Neural cell (in vitro differentiated cells): ENCODE data around the gene ANKRD33.

ENCODE experiments used
- EZH2 ChIP-seq: fragments of 200-600, 300-800 bp; shearing (Covaris generic), sonication (generic); IDR thresholded peaks from 2 replicates; pipeline ENCODE4 v1.6.1; 2014; ENCODE audit warnings: antibody characterized with exemption, low read length, borderline replicate concordance, mild to moderate bottlenecking; ENCODE audit not compliant: insufficient read depth, poor library complexity, severe bottlenecking
- POLR2AphosphoS5 ChIP-seq: IDR thresholded peaks from 2 replicates; pipeline ENCODE4 v1.6.1; 2012
- SMC3 ChIP-seq: fragments of 450-650 bp; conservative IDR thresholded peaks from 2 replicates; pipeline ENCODE4 v1.6.1; 2014; ENCODE audit warnings: antibody characterized with exemption, mild to moderate bottlenecking, moderate library complexity; ENCODE audit not compliant: poor library complexity
- TAF1 ChIP-seq: IDR thresholded peaks from 2 replicates; pipeline ENCODE4 v1.6.1; 2012; ENCODE audit warnings: low read depth
- TF ChIP-seq, protein P1 (sequence below): fragments of 450-650 bp; IDR thresholded peaks from 2 replicates; pipeline ENCODE4 v1.5.1; 2014; ENCODE audit warnings: antibody characterized with exemption, mild to moderate bottlenecking, moderate library complexity; ENCODE audit not compliant: poor library complexity, severe bottlenecking

- TF ChIP-seq, protein P1, sequence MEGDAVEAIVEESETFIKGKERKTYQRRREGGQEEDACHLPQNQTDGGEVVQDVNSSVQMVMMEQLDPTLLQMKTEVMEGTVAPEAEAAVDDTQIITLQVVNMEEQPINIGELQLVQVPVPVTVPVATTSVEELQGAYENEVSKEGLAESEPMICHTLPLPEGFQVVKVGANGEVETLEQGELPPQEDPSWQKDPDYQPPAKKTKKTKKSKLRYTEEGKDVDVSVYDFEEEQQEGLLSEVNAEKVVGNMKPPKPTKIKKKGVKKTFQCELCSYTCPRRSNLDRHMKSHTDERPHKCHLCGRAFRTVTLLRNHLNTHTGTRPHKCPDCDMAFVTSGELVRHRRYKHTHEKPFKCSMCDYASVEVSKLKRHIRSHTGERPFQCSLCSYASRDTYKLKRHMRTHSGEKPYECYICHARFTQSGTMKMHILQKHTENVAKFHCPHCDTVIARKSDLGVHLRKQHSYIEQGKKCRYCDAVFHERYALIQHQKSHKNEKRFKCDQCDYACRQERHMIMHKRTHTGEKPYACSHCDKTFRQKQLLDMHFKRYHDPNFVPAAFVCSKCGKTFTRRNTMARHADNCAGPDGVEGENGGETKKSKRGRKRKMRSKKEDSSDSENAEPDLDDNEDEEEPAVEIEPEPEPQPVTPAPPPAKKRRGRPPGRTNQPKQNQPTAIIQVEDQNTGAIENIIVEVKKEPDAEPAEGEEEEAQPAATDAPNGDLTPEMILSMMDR: no peak
- TF ChIP-seq POLR2AphosphoS5 (no peak), TAF1 (no peak), SMC3 (no peak), EZH2 (no peak)
These were observed 36.3 kb upstream of the ANKRD33 start for GRCh38 chr12:51851413-51852124.
